ENCODE results near the gene FGF12. TPM values are rescaled to one million over a fixed set of nuclear protein-coding genes. Genes with fewer than 3 reads are reported as not detected.

Gene FGF12
- total RNA-seq, 1 donor from 2014 or later = 6.1 TPM

GRCh38 chr3:192326656-192327055, 400.7 kb downstream of the FGF12 start:
- Mint-ChIP-seq H3K9me3 (ENCODE audit: low read depth) (peaks cover 14% of the 10 kb centered on the region), H3K4me3 (ENCODE audit: low read depth) (no peak overlapping the region), H3K27ac (no peak overlapping the region), H3K36me3 (ENCODE audit: insufficient read depth) (peaks cover 1% of the 10 kb centered on the region), H3K4me1 (ENCODE audit: low read depth) (peaks cover 1% of the 10 kb centered on the region), H3K27me3 (no peaks in the 10 kb centered on the region)
- DNase-seq (ENCODE audit: low spot score, unreplicated experiment) = no peak
- no peak for TF ChIP-seq CTCF (IDR thresholded peaks at IDR 0.05; ENCODE audit: unreplicated experiment)

- Mint-ChIP-seq H3K27ac (no peak overlapping the region), H3K36me3 (ENCODE audit: insufficient read depth) (no peaks in the 10 kb centered on the region), H3K4me3 (ENCODE audit: low read depth) (no peak overlapping the region), H3K27me3 (no peaks in the 10 kb centered on the region), H3K4me1 (ENCODE audit: low read depth) (no peaks in the 10 kb centered on the region), H3K9me3 (ENCODE audit: low read depth) (peaks cover 7% of the 10 kb centered on the region)
- DNase-seq (ENCODE audit: low spot score, unreplicated experiment) = no peak
- no peak for TF ChIP-seq CTCF (IDR thresholded peaks at IDR 0.05; ENCODE audit: unreplicated experiment)
Measured at GRCh38 chr3:192317564-192317963, 409.8 kb downstream of the FGF12 start.

GRCh38 chr3:192313605-192314004, 413.7 kb downstream of the FGF12 start:
- H3K9me3 Mint-ChIP-seq (ENCODE audit: low read depth) = no peaks in the 10 kb centered on the region
- H3K27me3 Mint-ChIP-seq = peaks cover 4% of the 10 kb centered on the region
- no peak overlapping the region for H3K27ac Mint-ChIP-seq
- DNase-seq (ENCODE audit: low spot score, unreplicated experiment) = no peak
- no peak for TF ChIP-seq CTCF (IDR thresholded peaks at IDR 0.05; ENCODE audit: unreplicated experiment)
- no peak overlapping the region for H3K4me3 Mint-ChIP-seq (ENCODE audit: low read depth)
- H3K4me1 Mint-ChIP-seq (ENCODE audit: low read depth) = no peaks in the 10 kb centered on the region
- H3K36me3 Mint-ChIP-seq (ENCODE audit: insufficient read depth) = no peaks in the 10 kb centered on the region

- Mint-ChIP-seq H3K4me1 (ENCODE audit: low read depth) (no peaks in the 10 kb centered on the region), H3K36me3 (ENCODE audit: insufficient read depth) (no peaks in the 10 kb centered on the region), H3K27ac (no peak overlapping the region), H3K9me3 (ENCODE audit: low read depth) (no peaks in the 10 kb centered on the region), H3K27me3 (peaks cover 7% of the 10 kb centered on the region), H3K4me3 (ENCODE audit: low read depth) (no peak overlapping the region)
- no peak for DNase-seq (ENCODE audit: low spot score, unreplicated experiment)
- TF ChIP-seq CTCF (IDR thresholded peaks at IDR 0.05; ENCODE audit: unreplicated experiment) = no peak
Measured at GRCh38 chr3:192307631-192308030, 419.7 kb downstream of the FGF12 start.

- H3K4me1 Mint-ChIP-seq (ENCODE audit: low read depth) = peaks cover 2% of the 10 kb centered on the region
- H3K27me3 Mint-ChIP-seq = peaks cover 8% of the 10 kb centered on the region
- H3K9me3 Mint-ChIP-seq (ENCODE audit: low read depth) = peaks cover 5% of the 10 kb centered on the region
- DNase-seq (ENCODE audit: low spot score, unreplicated experiment) = no peak
- no peak for TF ChIP-seq CTCF (IDR thresholded peaks at IDR 0.05; ENCODE audit: unreplicated experiment)
- H3K4me3 Mint-ChIP-seq (ENCODE audit: low read depth) = no peak overlapping the region
- no peak overlapping the region for H3K27ac Mint-ChIP-seq
- H3K36me3 Mint-ChIP-seq (ENCODE audit: insufficient read depth) = peaks cover 1% of the 10 kb centered on the region
Measured at GRCh38 chr3:192303235-192303634, 424.1 kb downstream of the FGF12 start.

All from progenitor cell of endocrine pancreas (in vitro differentiated cells).